IPS-18a (cell line): ENCODE results near the gene ZFP36.
A peak's percentile ranks its signal among the peaks of the same experiment; 100 is the strongest.

Source experiments
- H3K27ac ChIP-seq: one replicate; pipeline ENCODE4 v1.5.1; 2013; ENCODE audit warnings: low read length
- H3K27me3 ChIP-seq: one replicate; pipeline ENCODE4 v1.6.1; 2013; ENCODE audit warnings: mild to moderate bottlenecking, low read length; ENCODE audit not compliant: control insufficient read depth, insufficient read depth
- H3K36me3 ChIP-seq: one replicate; pipeline ENCODE4 v1.6.1; 2013; ENCODE audit warnings: low read depth, low read length; ENCODE audit not compliant: control insufficient read depth
- H3K4me1 ChIP-seq: one replicate; pipeline ENCODE4 v1.6.1; 2013; ENCODE audit warnings: low read depth, low read length; ENCODE audit not compliant: control insufficient read depth
- H3K4me3 ChIP-seq: one replicate; pipeline ENCODE4 v1.5.1; 2013; ENCODE audit warnings: low read length
- H3K9ac ChIP-seq: one replicate; pipeline ENCODE4 v1.6.1; 2013; ENCODE audit warnings: mild to moderate bottlenecking, low read length, moderate library complexity
- H3K9me3 ChIP-seq: one replicate; pipeline ENCODE4 v1.6.1; 2013; ENCODE audit warnings: low read depth, low read length; ENCODE audit not compliant: control insufficient read depth

The ZFP36 gene

GRCh38 chr19:39416152-39417120, 9.8 kb downstream of the ZFP36 start:
- Histone ChIP-seq H3K4me3 (no peak overlapping the region), H3K9me3 (no peaks in the 10 kb centered on the region), H3K36me3 (peaks cover 41% of the 10 kb centered on the region), H3K27ac (no peak overlapping the region), H3K27me3 (no peaks in the 10 kb centered on the region), H3K4me1 (peaks cover 10% of the 10 kb centered on the region), H3K9ac (no peak overlapping the region)

GRCh38 chr19:39417463-39418181, 11.0 kb downstream of the ZFP36 start:
- Histone ChIP-seq H3K27ac (no peak overlapping the region), H3K27me3 (no peaks in the 10 kb centered on the region), H3K36me3 (peaks cover 48% of the 10 kb centered on the region), H3K4me1 (peaks cover 6% of the 10 kb centered on the region), H3K4me3 (no peak overlapping the region), H3K9ac (no peak overlapping the region), H3K9me3 (no peaks in the 10 kb centered on the region)

GRCh38 chr19:39419003-39419402, 12.4 kb downstream of the ZFP36 start:
- Histone ChIP-seq H3K9ac (no peak overlapping the region), H3K4me3 (no peak overlapping the region), H3K27me3 (no peaks in the 10 kb centered on the region), H3K4me1 (peaks cover 6% of the 10 kb centered on the region), H3K9me3 (no peaks in the 10 kb centered on the region), H3K27ac (no peak overlapping the region), H3K36me3 (peaks cover 60% of the 10 kb centered on the region)

GRCh38 chr19:39420769-39421168, 14.1 kb downstream of the ZFP36 start:
- H3K4me3 ChIP-seq, result no peak overlapping the region
- H3K36me3 ChIP-seq, result peaks cover 75% of the 10 kb centered on the region
- H3K9me3 ChIP-seq, result no peaks in the 10 kb centered on the region
- no peak overlapping the region for H3K9ac ChIP-seq
- H3K27ac ChIP-seq, result no peak overlapping the region
- H3K4me1 ChIP-seq, result peaks cover 2% of the 10 kb centered on the region
- no peaks in the 10 kb centered on the region for H3K27me3 ChIP-seq

- no peaks in the 10 kb centered on the region for H3K4me1 ChIP-seq
- no peaks in the 10 kb centered on the region for H3K27me3 ChIP-seq
- H3K9me3 ChIP-seq, result no peaks in the 10 kb centered on the region
- H3K4me3 ChIP-seq, result no peak overlapping the region
- peaks cover 72% of the 10 kb centered on the region for H3K36me3 ChIP-seq
- H3K27ac ChIP-seq, result no peak overlapping the region
- no peak overlapping the region for H3K9ac ChIP-seq
Measured at GRCh38 chr19:39422020-39422419, 15.4 kb downstream of the ZFP36 start.

- peaks cover 8% of the 10 kb centered on the region for H3K4me1 ChIP-seq
- H3K9ac ChIP-seq, result no peak overlapping the region
- H3K36me3 ChIP-seq, result peaks cover 60% of the 10 kb centered on the region
- no peaks in the 10 kb centered on the region for H3K9me3 ChIP-seq
- H3K27me3 ChIP-seq, result no peaks in the 10 kb centered on the region
- no peak overlapping the region for H3K27ac ChIP-seq
- H3K4me3 ChIP-seq, result no peak overlapping the region
Measured at GRCh38 chr19:39423258-39424086, 16.8 kb downstream of the ZFP36 start.

GRCh38 chr19:39424934-39425333, 18.3 kb downstream of the ZFP36 start:
- H3K27ac ChIP-seq, result no peak overlapping the region
- no peaks in the 10 kb centered on the region for H3K9me3 ChIP-seq
- H3K4me1 ChIP-seq, result peaks cover 13% of the 10 kb centered on the region
- no peak overlapping the region for H3K4me3 ChIP-seq
- peaks cover 52% of the 10 kb centered on the region for H3K36me3 ChIP-seq
- no peak overlapping the region for H3K9ac ChIP-seq
- no peaks in the 10 kb centered on the region for H3K27me3 ChIP-seq

GRCh38 chr19:39425744-39426143, 19.1 kb downstream of the ZFP36 start:
- Histone ChIP-seq H3K27ac (no peak overlapping the region), H3K4me1 (peaks cover 13% of the 10 kb centered on the region), H3K9ac (no peak overlapping the region), H3K9me3 (no peaks in the 10 kb centered on the region), H3K27me3 (no peaks in the 10 kb centered on the region), H3K4me3 (no peak overlapping the region), H3K36me3 (peaks cover 46% of the 10 kb centered on the region)

- H3K27me3 ChIP-seq, result no peaks in the 10 kb centered on the region
- peaks cover 42% of the 10 kb centered on the region for H3K36me3 ChIP-seq
- H3K4me1 ChIP-seq, result peaks cover 13% of the 10 kb centered on the region
- H3K9ac ChIP-seq, result no peak overlapping the region
- no peak overlapping the region for H3K4me3 ChIP-seq
- no peaks in the 10 kb centered on the region for H3K9me3 ChIP-seq
- H3K27ac ChIP-seq, result no peak overlapping the region
Measured at GRCh38 chr19:39426170-39426569, 19.5 kb downstream of the ZFP36 start.

GRCh38 chr19:39427707-39428106, 21.1 kb downstream of the ZFP36 start:
- Histone ChIP-seq H3K9ac (peak overlapping the region; percentile 42), H3K4me1 (peaks cover 13% of the 10 kb centered on the region), H3K27ac (no peak overlapping the region), H3K36me3 (peaks cover 36% of the 10 kb centered on the region), H3K4me3 (no peak overlapping the region), H3K27me3 (no peaks in the 10 kb centered on the region), H3K9me3 (no peaks in the 10 kb centered on the region)
